ENCODE results near the gene ZNF189.

ZNF189 gene

DNA sequence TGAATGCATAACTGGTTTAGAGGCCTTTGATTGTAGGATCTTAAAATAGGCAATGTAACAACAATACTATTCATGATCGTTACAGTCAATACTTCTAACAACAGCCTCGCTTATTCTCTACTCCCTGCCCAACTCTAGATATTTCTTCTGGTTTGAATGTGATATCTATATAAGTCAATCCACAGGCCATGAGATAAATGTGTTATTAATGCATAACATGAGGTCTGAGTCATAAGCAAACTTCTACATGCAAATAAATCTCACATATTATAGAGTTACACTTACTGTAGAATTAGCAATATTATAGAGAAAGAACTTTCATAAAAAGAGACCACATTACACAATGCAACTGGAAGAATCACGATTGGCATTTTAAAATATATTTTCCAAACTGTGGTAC, 39.9 kb downstream of the ZNF189 start:
- no peak for TF ChIP-seq CTCF (conservative IDR thresholded peaks at IDR 0.05; ENCODE audit: low read length)
- H3K4me3 ChIP-seq (ENCODE audit: low read length): no peak overlapping the region
- no peak for DNase-seq (ENCODE audit: low read depth)

DNA sequence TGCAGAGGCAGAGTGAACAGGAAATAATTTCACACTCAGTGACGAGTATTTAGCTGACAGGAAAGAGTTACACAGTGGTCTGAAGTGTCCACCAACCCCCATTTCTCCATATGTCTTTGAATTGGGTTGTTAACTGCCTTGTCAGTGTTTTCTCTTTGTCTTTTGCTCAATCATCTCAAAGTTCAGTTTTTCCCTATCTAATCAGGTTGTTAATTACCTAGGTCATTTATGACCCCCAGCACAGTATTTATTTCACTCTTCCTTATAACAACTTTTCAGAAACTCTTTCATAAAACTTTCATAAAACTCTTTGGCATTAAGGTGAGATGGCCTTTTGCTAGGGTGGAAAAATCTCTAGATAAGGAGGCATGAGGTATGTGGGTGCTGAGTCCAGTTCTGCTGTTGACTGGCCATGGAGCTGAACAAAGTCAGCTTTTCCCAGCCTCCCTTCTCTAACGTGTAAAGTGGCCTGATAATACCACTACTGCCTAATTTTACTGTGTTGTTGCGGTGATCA, 42.1 kb downstream of the ZNF189 start:
- H3K4me3 ChIP-seq (ENCODE audit: low read length): no peak overlapping the region
- no peak for DNase-seq (ENCODE audit: low read depth)
- no peak for TF ChIP-seq CTCF (conservative IDR thresholded peaks at IDR 0.05; ENCODE audit: low read length)

DNA sequence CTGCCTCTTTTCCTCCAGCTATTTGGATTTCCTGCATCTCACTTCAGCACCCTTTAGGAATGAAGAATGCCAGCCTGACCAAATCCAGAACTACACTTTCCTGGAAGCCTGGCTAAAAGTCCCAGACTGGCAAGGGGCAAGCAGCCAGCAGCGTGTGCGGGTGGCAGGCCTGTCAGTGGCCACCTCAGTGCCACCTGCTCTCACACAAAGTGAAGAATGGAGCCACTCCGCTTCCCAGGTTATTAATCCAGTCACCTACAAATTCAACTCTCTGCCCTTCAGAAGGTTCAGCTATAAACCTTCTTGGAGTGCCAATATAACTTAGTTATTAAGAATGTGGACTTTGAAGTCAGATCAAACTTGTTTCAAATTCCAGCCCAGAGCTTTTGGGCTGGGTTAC, 43.7 kb downstream of the ZNF189 start:
- H3K4me3 ChIP-seq (ENCODE audit: low read length): no peak overlapping the region
- DNase-seq (ENCODE audit: low read depth): no peak
- no peak for TF ChIP-seq CTCF (conservative IDR thresholded peaks at IDR 0.05; ENCODE audit: low read length)

DNA sequence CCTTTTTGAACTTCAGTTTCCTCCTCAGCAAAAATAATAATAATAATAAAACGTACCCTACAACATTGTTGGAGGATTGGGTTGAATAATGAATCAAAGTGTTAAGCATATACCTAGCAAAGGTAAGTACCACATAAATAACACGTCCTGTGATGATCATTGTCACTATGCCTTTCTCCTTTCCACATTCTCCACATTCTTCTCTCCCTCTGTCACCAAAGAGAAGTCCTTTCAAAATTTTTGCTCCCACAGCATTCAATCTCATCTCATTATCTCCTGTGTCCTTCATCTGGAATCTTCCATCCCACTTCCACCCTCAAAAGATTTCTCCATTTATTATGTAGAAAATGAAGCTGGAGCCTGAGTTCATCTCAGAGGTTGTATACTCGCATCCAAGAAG, 44.1 kb downstream of the ZNF189 start:
- TF ChIP-seq CTCF (conservative IDR thresholded peaks at IDR 0.05; ENCODE audit: low read length): no peak
- DNase-seq (ENCODE audit: low read depth): no peak
- H3K4me3 ChIP-seq (ENCODE audit: low read length): no peak overlapping the region

DNA sequence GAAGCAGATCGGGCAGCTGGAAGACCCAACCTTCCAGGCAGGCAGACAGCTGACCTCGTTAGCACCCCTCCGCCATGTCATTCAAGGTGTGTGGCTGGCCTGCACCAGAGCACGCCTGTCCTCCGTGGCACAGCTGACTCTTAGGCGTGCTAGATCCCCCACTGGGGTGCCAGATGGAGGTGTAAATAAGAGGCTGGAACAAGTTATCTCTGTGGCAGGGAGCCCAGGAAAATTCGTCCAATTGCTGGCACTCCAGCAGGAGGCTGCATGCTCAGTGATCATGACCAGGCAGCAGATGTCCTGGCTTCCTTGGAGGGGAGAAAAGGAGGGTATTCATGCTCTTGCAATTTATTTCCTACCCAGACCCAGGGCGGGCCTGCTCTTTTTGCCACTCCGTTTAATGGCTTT, 44.7 kb downstream of the ZNF189 start:
- no peak for DNase-seq (ENCODE audit: low read depth)
- H3K4me3 ChIP-seq (ENCODE audit: low read length): no peak overlapping the region
- no peak for TF ChIP-seq CTCF (conservative IDR thresholded peaks at IDR 0.05; ENCODE audit: low read length)

DNA sequence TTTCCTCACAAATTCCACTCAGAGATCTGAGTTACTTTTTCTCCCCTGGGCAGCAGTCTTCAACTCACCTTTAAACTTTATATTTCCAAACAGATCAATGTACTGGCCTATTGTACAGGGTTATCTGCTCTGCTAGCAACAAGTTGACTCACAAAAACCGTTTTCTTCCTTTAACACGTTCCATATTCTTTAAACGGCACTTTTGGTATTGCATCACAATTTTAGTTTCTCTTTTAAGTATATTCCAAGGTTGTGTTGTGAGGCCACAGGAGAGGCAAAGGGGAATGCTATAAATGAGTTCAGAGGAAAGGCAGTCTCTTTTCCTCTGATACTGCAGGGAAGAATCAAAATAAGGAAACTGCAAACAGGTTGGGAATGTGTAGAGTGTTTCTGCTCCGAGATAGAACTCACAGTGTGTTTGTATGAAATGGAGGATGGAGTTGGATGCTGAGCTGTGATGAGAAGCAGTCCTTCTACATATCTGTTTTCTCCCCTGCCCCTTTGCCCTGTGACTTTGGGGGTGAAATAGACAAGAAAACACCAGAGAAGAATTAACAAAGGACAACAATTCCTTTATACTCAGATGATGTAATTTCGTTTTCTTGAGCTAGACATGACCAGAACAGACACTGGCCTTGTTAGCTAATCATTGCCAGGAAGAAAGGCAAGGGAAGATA, 46.8 kb downstream of the ZNF189 start:
- no peak for TF ChIP-seq CTCF (conservative IDR thresholded peaks at IDR 0.05; ENCODE audit: low read length)
- H3K4me3 ChIP-seq (ENCODE audit: low read length): peak overlapping the region; percentile 18
- DNase-seq (ENCODE audit: low read depth): peak; percentile 26

DNA sequence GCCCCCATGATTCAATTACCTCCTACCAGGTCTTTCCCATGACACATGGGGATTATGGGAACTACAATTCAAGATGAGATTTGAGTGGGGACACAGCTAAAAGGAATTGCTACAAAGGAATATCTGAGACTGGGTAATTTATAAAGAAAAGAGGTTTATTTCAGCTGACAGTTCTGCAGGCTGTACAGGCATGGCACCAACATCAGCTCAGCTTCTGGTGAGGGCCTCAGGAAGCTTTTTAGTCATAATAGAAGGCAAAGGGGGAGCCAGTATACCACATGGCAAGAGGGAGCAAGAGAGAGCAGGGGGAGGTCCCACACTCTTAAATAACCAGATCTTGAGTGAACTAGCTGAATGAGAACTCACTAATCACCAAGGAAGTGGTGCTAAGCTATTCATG, 48.1 kb downstream of the ZNF189 start:
- no peak overlapping the region for H3K4me3 ChIP-seq (ENCODE audit: low read length)
- DNase-seq (ENCODE audit: low read depth): no peak
- TF ChIP-seq CTCF (conservative IDR thresholded peaks at IDR 0.05; ENCODE audit: low read length): no peak

Data from AG10803 (cell line).